Osteoblast (primary cell): ENCODE measurements around the gene DDI2. TPM values are rescaled to one million over a fixed set of nuclear protein-coding genes. Genes with fewer than 3 reads are reported as not detected.

Experiments
- DNase-seq: peaks from one replicate; pipeline ENCODE4 v3.0.0; 2011; ENCODE audit warnings: low spot score, mixed read lengths; ENCODE audit not compliant: insufficient read length; ENCODE audit errors: missing footprints
- H2AFZ ChIP-seq: 2 replicates; pipeline ENCODE4 v1.6.0; 2011; ENCODE audit warnings: mild to moderate bottlenecking, low read length
- H3K27ac ChIP-seq: 2 replicates; pipeline ENCODE4 v1.5.1; 2011; ENCODE audit warnings: mild to moderate bottlenecking, low read depth, low read length, moderate library complexity
- H3K27me3 ChIP-seq: 2 replicates; pipeline ENCODE4 v1.6.0; 2012; ENCODE audit warnings: mild to moderate bottlenecking, control low read depth, inconsistent platforms, low read length, moderate library complexity; ENCODE audit not compliant: insufficient read depth
- H3K36me3 ChIP-seq: 2 replicates; pipeline ENCODE4 v1.5.1; 2011; ENCODE audit warnings: mild to moderate bottlenecking, low read length, control low read depth, moderate library complexity; ENCODE audit not compliant: insufficient read depth
- H3K4me1 ChIP-seq: 2 replicates; pipeline ENCODE4 v1.5.1; 2011; ENCODE audit warnings: mild to moderate bottlenecking, low read length, control low read depth, moderate library complexity; ENCODE audit not compliant: insufficient read depth
- H3K4me2 ChIP-seq: 2 replicates; pipeline ENCODE4 v1.6.0; 2011; ENCODE audit warnings: mild to moderate bottlenecking, low read length; ENCODE audit not compliant: insufficient read depth
- H3K4me3 ChIP-seq: fragments of 200-600 bp; sonication (generic); 3 replicates; pipeline ENCODE4 v1.5.1; 2012; ENCODE audit warnings: mild to moderate bottlenecking, low read length, inconsistent platforms; ENCODE audit not compliant: insufficient read depth
- H3K79me2 ChIP-seq: 2 replicates; pipeline ENCODE4 v1.6.0; 2012; ENCODE audit warnings: mild to moderate bottlenecking, low read length, control low read depth, inconsistent platforms; ENCODE audit not compliant: insufficient read depth
- H3K9me3 ChIP-seq: 2 replicates; pipeline ENCODE4 v1.5.1; 2011; ENCODE audit warnings: low read depth, low read length, control low read depth
- H4K20me1 ChIP-seq: 2 replicates; pipeline ENCODE4 v1.6.0; 2012; ENCODE audit warnings: mild to moderate bottlenecking, low read length, control low read depth; ENCODE audit not compliant: insufficient read depth
- total RNA-seq: library from RNA; depleted of rRNA; stranded (reverse); fragments of >200 nt; gene quantifications from 2 replicates; pipeline ENCODE4 v1.2.3, GENCODE V29; 2012
- TF ChIP-seq, protein P1 (sequence below): IDR thresholded peaks from 2 replicates; pipeline ENCODE4 v1.5.1; 2011; ENCODE audit warnings: mild to moderate bottlenecking, low read depth, low read length, moderate library complexity; ENCODE audit errors: extremely low read depth

Gene DDI2
- total RNA-seq, 1 donor, result 29.3 TPM

GRCh38 chr1:15605398-15606383 lies 11.6 kb upstream of the DDI2 start:
- Histone ChIP-seq H4K20me1 (no peaks in the 10 kb centered on the region), H2AFZ (no peak overlapping the region), H3K36me3 (no peaks in the 10 kb centered on the region), H3K27me3 (no peaks in the 10 kb centered on the region), H3K4me2 (no peak overlapping the region), H3K9me3 (no peaks in the 10 kb centered on the region), H3K4me3 (no peak overlapping the region), H3K79me2 (peaks cover 2% of the 10 kb centered on the region), H3K27ac (no peak overlapping the region), H3K4me1 (peaks cover 11% of the 10 kb centered on the region)
- DNase-seq, result no peak
- TF ChIP-seq, protein P1, sequence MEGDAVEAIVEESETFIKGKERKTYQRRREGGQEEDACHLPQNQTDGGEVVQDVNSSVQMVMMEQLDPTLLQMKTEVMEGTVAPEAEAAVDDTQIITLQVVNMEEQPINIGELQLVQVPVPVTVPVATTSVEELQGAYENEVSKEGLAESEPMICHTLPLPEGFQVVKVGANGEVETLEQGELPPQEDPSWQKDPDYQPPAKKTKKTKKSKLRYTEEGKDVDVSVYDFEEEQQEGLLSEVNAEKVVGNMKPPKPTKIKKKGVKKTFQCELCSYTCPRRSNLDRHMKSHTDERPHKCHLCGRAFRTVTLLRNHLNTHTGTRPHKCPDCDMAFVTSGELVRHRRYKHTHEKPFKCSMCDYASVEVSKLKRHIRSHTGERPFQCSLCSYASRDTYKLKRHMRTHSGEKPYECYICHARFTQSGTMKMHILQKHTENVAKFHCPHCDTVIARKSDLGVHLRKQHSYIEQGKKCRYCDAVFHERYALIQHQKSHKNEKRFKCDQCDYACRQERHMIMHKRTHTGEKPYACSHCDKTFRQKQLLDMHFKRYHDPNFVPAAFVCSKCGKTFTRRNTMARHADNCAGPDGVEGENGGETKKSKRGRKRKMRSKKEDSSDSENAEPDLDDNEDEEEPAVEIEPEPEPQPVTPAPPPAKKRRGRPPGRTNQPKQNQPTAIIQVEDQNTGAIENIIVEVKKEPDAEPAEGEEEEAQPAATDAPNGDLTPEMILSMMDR, result no peak

DNA sequence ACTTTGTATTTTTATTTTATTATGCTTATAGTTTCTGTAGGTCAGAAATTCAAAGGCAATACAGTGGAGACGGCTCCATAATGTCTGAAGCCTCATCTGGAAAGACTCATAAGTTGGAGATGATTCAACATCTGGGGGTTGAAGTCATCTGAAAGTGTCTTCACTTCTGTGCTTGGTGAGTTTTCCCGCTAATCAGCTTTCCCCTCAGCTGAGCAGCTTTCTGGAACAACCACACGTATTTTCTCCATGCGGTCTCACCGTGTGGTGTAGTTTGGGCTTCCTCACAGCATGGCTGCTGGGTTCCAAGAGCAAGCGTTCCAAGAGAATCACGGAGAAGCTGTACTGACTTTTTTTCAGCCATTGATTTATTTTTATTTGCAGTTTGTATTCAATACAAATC lies 7.6 kb upstream of the DDI2 start:
- H3K4me3 ChIP-seq, result no peak overlapping the region
- H4K20me1 ChIP-seq, result no peaks in the 10 kb centered on the region
- no peaks in the 10 kb centered on the region for H3K79me2 ChIP-seq
- H3K9me3 ChIP-seq, result no peaks in the 10 kb centered on the region
- no peaks in the 10 kb centered on the region for H3K36me3 ChIP-seq
- H3K27me3 ChIP-seq, result no peaks in the 10 kb centered on the region
- H3K4me2 ChIP-seq, result no peak overlapping the region
- no peaks in the 10 kb centered on the region for H3K4me1 ChIP-seq
- TF ChIP-seq, protein P1, result no peak
- no peak overlapping the region for H2AFZ ChIP-seq
- H3K27ac ChIP-seq, result no peak overlapping the region
- no peak for DNase-seq

GRCh38 chr1:15610167-15610566 lies 7.1 kb upstream of the DDI2 start:
- no peaks in the 10 kb centered on the region for H3K79me2 ChIP-seq
- H4K20me1 ChIP-seq, result no peaks in the 10 kb centered on the region
- H3K9me3 ChIP-seq, result no peaks in the 10 kb centered on the region
- no peak overlapping the region for H3K4me2 ChIP-seq
- H2AFZ ChIP-seq, result no peak overlapping the region
- no peaks in the 10 kb centered on the region for H3K27me3 ChIP-seq
- no peaks in the 10 kb centered on the region for H3K36me3 ChIP-seq
- no peak overlapping the region for H3K27ac ChIP-seq
- TF ChIP-seq, protein P1, result no peak
- no peak for DNase-seq
- H3K4me3 ChIP-seq, result no peak overlapping the region
- H3K4me1 ChIP-seq, result no peaks in the 10 kb centered on the region
